ENCODE data around the gene OR10A6.

Gene OR10A6

GRCh38 chr11:7931168-7931567 lies at the start of gene OR10A6:
OR10A6 (minus strand) TSS chr11:7931268; CDS start chr11:7928662, 2,606 bp downstream.
- H3K27ac ChIP-seq = no peak within 1 kb of the TSS
- H3K4me2 ChIP-seq = no peak within 1 kb of the TSS
- no peaks in the 10 kb centered on the region for H4K20me1 ChIP-seq
- H3K27me3 ChIP-seq = no peaks in the 10 kb centered on the region
- no peak for TF ChIP-seq Cebpa-rat (IDR thresholded peaks at IDR 0.05)
- no peaks in the 10 kb centered on the region for H3K4me1 ChIP-seq
- no peaks in the 10 kb centered on the region for H3K36me3 ChIP-seq
- H3K9ac ChIP-seq = no peak within 1 kb of the TSS
- peaks cover 3% of the 10 kb centered on the region for H3K9me3 ChIP-seq
- H3K4me3 ChIP-seq = no peak within 1 kb of the TSS

- no peaks in the 10 kb centered on the region for H3K4me1 ChIP-seq
- H3K27me3 ChIP-seq = no peaks in the 10 kb centered on the region
- H4K20me1 ChIP-seq = no peaks in the 10 kb centered on the region
- H3K36me3 ChIP-seq = no peaks in the 10 kb centered on the region
- peak; percentile 50; the same call in 1 of the 2 replicates for TF ChIP-seq Cebpa-rat (IDR thresholded peaks at IDR 0.05)
- H3K4me3 ChIP-seq = no peak overlapping the region
- H3K9ac ChIP-seq = no peak overlapping the region
- no peak overlapping the region for H3K4me2 ChIP-seq
- H3K9me3 ChIP-seq = no peaks in the 10 kb centered on the region
- no peak overlapping the region for H3K27ac ChIP-seq
These were observed 46.3 kb upstream of the OR10A6 start for GRCh38 chr11:7977232-7977917.

DNA sequence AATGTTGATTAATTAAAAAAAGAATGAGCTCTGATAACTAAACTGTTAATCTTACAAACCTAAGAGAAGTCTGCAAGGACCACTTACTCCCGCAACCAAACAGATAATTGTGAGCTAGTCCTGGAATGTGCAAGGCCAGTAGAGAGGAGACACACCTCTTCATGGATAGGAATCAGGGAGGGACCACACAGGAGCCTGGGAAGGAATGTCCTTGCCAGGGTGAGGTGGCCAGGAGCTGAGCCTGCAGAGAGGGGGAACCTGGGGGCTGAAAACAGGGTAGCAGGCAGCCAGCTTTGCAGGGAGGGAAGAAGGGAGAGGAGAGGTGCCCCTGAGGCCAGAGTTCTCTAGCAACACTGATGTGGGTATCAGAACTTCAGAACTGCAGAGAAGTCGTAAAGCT lies 43.6 kb upstream of the OR10A6 start:
- no peak overlapping the region for H3K9ac ChIP-seq
- no peaks in the 10 kb centered on the region for H4K20me1 ChIP-seq
- H3K36me3 ChIP-seq = no peaks in the 10 kb centered on the region
- no peaks in the 10 kb centered on the region for H3K9me3 ChIP-seq
- no peak for TF ChIP-seq Cebpa-rat (IDR thresholded peaks at IDR 0.05)
- no peak overlapping the region for H3K27ac ChIP-seq
- no peaks in the 10 kb centered on the region for H3K4me1 ChIP-seq
- no peaks in the 10 kb centered on the region for H3K27me3 ChIP-seq
- H3K4me2 ChIP-seq = no peak overlapping the region
- H3K4me3 ChIP-seq = no peak overlapping the region

- H3K4me2 ChIP-seq = no peak overlapping the region
- TF ChIP-seq Cebpa-rat (IDR thresholded peaks at IDR 0.05) = no peak
- no peak overlapping the region for H3K4me3 ChIP-seq
- no peaks in the 10 kb centered on the region for H4K20me1 ChIP-seq
- H3K9ac ChIP-seq = no peak overlapping the region
- no peak overlapping the region for H3K27ac ChIP-seq
- no peaks in the 10 kb centered on the region for H3K27me3 ChIP-seq
- no peaks in the 10 kb centered on the region for H3K9me3 ChIP-seq
- H3K36me3 ChIP-seq = no peaks in the 10 kb centered on the region
- H3K4me1 ChIP-seq = no peaks in the 10 kb centered on the region
These were observed 41.9 kb upstream of the OR10A6 start for GRCh38 chr11:7973011-7973410.

DNA sequence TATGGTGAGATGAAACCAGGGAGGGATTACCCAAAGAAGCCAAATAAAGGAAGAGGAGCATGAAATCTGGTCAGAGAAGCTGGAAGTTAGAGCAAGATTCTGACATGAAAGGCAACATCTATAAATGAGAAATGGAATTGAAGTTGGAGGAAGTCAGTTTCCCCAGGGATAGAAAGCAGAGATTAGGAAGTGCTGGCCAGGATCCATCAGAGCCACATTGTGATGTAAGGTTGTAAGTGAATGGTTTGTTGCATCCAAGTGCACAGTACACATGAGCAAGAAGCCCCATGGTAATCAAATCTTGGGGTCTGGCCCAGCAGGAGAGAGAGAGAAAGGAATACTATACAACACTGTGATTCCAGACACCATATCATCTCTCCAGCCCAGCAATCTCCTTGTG lies 40.8 kb upstream of the OR10A6 start:
- TF ChIP-seq Cebpa-rat (IDR thresholded peaks at IDR 0.05) = no peak
- no peak overlapping the region for H3K27ac ChIP-seq
- H4K20me1 ChIP-seq = no peaks in the 10 kb centered on the region
- no peaks in the 10 kb centered on the region for H3K36me3 ChIP-seq
- H3K4me1 ChIP-seq = no peaks in the 10 kb centered on the region
- H3K27me3 ChIP-seq = no peaks in the 10 kb centered on the region
- no peak overlapping the region for H3K4me2 ChIP-seq
- H3K4me3 ChIP-seq = no peak overlapping the region
- H3K9ac ChIP-seq = no peak overlapping the region
- no peaks in the 10 kb centered on the region for H3K9me3 ChIP-seq

DNA sequence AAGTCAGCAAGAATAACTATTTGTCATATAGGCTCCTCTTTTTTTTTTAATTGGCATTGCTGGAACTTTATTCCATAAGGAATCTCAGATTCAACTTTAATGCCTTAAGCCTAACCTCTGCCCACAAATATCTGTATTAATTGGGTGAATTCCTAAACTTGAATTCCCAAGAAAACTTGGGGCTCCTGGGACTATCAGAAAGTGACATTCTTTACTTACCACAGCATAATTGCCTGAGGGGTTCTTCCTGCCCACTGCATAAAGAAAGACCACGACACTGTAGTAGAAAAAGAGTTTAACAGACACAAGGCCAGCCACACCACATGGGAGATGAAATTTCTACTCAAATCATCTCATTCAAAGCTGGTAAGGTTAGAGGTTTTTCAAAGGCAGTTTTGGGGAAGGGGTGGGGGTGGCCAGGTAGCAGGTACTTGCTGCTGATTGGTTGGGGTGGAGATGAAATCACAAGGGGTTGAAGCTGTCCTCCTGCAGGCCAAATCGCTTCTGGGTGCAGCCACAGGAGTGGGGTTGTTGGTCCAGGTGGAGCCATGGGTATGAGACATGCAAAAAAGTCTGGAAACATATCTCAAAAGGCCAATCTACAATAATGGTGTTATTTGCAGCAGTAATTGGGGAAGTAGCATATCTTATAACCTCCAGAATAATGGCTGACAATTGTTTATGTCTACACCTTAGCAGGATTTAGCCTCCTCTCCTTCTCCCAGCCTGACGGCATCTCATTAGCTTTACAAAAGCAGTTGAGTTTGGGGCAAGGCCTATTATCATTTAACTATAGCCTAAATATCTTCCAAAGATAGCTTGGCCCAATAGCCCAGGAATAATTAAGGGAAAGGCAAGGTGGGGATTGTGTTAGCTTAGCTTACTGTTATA lies 38.9 kb upstream of the OR10A6 start:
- H3K9ac ChIP-seq = no peak overlapping the region
- no peaks in the 10 kb centered on the region for H3K27me3 ChIP-seq
- H3K9me3 ChIP-seq = no peaks in the 10 kb centered on the region
- H3K4me2 ChIP-seq = no peak overlapping the region
- no peaks in the 10 kb centered on the region for H3K4me1 ChIP-seq
- no peak overlapping the region for H3K4me3 ChIP-seq
- H3K27ac ChIP-seq = no peak overlapping the region
- no peaks in the 10 kb centered on the region for H4K20me1 ChIP-seq
- no peaks in the 10 kb centered on the region for H3K36me3 ChIP-seq
- no peak for TF ChIP-seq Cebpa-rat (IDR thresholded peaks at IDR 0.05)

- no peaks in the 10 kb centered on the region for H3K36me3 ChIP-seq
- TF ChIP-seq Cebpa-rat (IDR thresholded peaks at IDR 0.05) = no peak
- H3K9me3 ChIP-seq = no peaks in the 10 kb centered on the region
- H3K9ac ChIP-seq = no peak overlapping the region
- H3K27ac ChIP-seq = no peak overlapping the region
- no peaks in the 10 kb centered on the region for H3K27me3 ChIP-seq
- no peak overlapping the region for H3K4me3 ChIP-seq
- peaks cover 11% of the 10 kb centered on the region for H3K4me1 ChIP-seq
- no peak overlapping the region for H3K4me2 ChIP-seq
- H4K20me1 ChIP-seq = no peaks in the 10 kb centered on the region
These were observed 37.6 kb upstream of the OR10A6 start for GRCh38 chr11:7968686-7969085.

- no peak for TF ChIP-seq Cebpa-rat (IDR thresholded peaks at IDR 0.05)
- no peak overlapping the region for H3K27ac ChIP-seq
- no peaks in the 10 kb centered on the region for H3K27me3 ChIP-seq
- H3K9me3 ChIP-seq = peaks cover 6% of the 10 kb centered on the region; the same call in 1 of the 2 replicates
- H3K9ac ChIP-seq = no peak overlapping the region
- H3K4me1 ChIP-seq = peaks cover 14% of the 10 kb centered on the region
- no peak overlapping the region for H3K4me2 ChIP-seq
- no peaks in the 10 kb centered on the region for H3K36me3 ChIP-seq
- H4K20me1 ChIP-seq = no peaks in the 10 kb centered on the region
- H3K4me3 ChIP-seq = no peak overlapping the region
These were observed 36.8 kb upstream of the OR10A6 start for GRCh38 chr11:7967826-7968225.

DNA sequence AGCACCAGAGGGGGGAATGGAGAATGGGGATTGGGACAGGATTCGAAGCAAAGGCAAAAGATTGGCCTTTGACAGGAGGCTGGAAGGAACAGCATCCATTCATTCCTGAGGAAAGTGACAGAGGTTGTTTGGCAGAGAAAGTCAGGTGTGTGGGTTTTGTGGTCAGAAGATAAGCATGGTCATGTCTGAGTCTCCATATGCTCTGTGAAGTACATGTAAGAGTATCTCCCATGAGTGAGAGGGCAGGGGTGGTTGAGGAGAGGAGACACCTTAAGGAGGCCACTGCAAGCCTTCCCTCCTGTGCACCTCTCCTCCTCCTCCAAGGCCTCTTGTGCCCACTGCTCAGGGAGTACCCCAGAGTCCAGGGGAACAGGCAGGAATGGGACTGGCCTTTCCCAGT lies 36.0 kb upstream of the OR10A6 start:
- Histone ChIP-seq H3K4me1 (peaks cover 19% of the 10 kb centered on the region), H3K36me3 (no peaks in the 10 kb centered on the region), H3K9me3 (peaks cover 13% of the 10 kb centered on the region; the same call in 1 of the 2 replicates), H3K4me2 (no peak overlapping the region), H3K27ac (no peak overlapping the region), H4K20me1 (no peaks in the 10 kb centered on the region), H3K27me3 (no peaks in the 10 kb centered on the region), H3K9ac (no peak overlapping the region), H3K4me3 (no peak overlapping the region)
- no peak for TF ChIP-seq Cebpa-rat (IDR thresholded peaks at IDR 0.05)

DNA sequence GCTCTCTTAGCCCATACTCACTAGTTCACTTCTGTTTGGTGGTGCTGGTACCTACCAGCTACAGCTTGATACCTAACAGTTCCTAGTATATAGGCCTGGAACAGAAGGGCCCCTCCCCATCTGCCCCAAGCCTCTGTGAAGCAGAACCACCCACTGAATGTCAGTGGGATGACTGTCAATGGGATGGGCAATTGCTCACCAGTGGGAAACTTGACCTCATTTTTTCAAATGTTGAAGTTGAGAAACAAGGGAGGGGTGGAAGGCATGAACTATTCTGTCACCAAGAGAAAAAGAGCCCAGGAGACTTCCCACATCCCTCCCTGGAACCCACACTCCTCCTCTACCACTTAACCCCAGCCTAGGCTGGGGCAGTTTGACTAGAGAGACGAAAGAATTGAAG lies 34.3 kb upstream of the OR10A6 start, which contains the start of gene NLRP10:
Gene NLRP10 (minus strand): TSS at position 62 of the 400 bp plus-strand sequence. CDS start 1,952 bp downstream, outside the sequence.
- Histone ChIP-seq H3K4me3 (no peak within 1 kb of the TSS), H3K36me3 (no peaks in the 10 kb centered on the region), H3K9me3 (peaks cover 18% of the 10 kb centered on the region; the same call in 1 of the 2 replicates), H3K4me2 (peak within 1 kb of the TSS; percentile 41), H3K27ac (no peak within 1 kb of the TSS), H3K27me3 (no peaks in the 10 kb centered on the region), H3K4me1 (peaks cover 19% of the 10 kb centered on the region), H3K9ac (no peak within 1 kb of the TSS), H4K20me1 (no peaks in the 10 kb centered on the region)
- no peak for TF ChIP-seq Cebpa-rat (IDR thresholded peaks at IDR 0.05)

Measured in BLaER1 (cell line).